GM21423 (cell line): ENCODE measurements around the gene ABHD2.

Experiments used
- ATAC-seq: cut with Tn5 transposase; IDR thresholded peaks from one replicate; pipeline ENCODE4 v1.9.1; 2021; ENCODE audit warnings: mild to moderate bottlenecking, moderate library complexity; ENCODE audit not compliant: unreplicated experiment

Gene ABHD2

GRCh38 chr15:89187301-89187985 is 99.2 kb downstream of the ABHD2 start:
- no peak for ATAC-seq

DNA sequence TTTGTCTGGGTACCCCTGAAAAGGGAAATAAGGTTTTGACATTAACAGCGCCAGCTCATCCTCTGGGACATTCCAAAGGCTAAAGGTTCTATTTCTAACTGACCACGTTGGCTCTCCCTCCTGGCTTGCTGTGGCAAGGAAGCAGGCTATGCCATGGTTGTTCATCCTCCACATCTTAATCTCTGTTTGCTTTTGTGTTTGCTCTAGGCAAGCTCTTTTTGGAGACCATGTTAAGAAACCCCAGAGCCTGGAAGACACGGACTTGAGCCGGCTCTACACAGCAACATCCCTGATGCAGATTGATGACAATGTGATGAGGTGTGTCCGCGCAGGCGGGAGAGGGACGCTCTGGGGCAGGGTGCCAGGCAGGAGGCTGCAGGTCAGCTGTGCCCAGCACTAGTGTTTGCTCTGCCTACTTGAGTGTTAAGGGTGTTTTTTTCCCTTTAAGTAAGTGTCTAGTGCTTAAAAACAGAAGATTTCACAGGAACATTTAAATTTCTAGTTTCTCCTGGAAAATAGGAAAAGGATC is 99.8 kb downstream of the ABHD2 start:
- no peak for ATAC-seq

DNA sequence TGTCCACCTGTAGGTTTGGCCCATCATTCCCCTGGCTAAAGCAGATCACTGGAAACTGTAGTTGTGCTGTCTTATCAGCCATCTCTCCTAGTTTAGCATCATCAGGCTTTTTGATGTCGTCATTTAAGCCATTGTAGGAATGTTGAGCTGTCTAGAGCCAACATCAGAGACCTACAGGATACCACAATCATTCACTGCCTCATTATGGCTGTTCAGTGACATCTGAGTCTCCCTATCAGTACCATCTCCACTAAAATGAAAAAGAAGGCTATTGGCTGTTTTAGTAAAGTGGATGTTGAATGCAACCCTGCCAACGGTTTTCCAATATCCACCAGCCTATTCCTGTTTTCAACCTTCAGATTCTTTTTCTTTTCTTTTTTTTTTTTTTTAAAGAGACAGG is 103.9 kb downstream of the ABHD2 start:
- no peak for ATAC-seq

DNA sequence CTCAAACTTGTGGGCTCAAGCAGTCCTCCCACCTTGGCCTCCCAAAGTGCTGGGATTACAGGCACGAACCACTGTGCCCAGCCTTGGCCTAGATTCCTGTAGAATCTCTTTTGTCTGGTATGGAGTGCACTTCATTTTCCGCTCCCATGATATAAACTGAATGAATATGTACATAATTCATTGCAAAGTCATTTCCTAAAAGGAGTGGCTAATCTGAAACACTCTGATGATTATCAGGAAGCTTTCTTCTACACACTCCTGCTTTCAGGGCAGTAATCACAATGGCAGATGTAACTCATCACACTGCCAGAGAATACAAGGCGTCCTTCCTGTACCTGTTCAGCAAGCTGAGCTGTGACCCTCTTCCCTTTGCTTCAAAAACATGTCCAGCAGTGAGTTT is 104.5 kb downstream of the ABHD2 start:
- no peak for ATAC-seq

- ATAC-seq, result no peak
These were observed 106.4 kb downstream of the ABHD2 start for GRCh38 chr15:89194608-89195007.

GRCh38 chr15:89195836-89196235 is 107.6 kb downstream of the ABHD2 start:
- ATAC-seq, result no peak

- ATAC-seq, result no peak
These were observed 108.0 kb downstream of the ABHD2 start for GRCh38 chr15:89196241-89196640.

GRCh38 chr15:89196994-89197393 is 108.7 kb downstream of the ABHD2 start:
- no peak for ATAC-seq

DNA sequence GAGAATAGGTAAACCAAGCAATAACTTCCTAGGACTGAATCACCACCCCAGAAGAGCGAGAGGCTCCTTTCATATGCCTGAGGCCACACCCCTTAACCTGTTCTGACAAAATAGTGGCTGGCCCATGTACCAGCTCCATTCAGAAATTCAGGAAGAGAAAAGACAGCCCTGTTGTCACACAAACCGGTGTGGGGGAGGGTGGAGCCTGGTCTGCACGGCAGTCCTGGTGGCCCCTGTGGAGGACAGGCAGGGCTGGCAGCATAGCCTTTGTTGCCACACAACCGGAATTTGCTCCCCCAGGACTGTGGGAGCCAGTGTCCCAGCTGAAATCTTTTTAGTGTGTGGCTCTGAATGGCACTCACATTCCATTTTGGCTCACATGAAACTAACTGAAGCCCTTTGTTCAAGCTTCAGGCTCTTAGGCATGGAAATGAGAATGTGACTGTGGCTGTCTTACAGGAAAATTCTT is 109.3 kb downstream of the ABHD2 start:
- ATAC-seq, result no peak

DNA sequence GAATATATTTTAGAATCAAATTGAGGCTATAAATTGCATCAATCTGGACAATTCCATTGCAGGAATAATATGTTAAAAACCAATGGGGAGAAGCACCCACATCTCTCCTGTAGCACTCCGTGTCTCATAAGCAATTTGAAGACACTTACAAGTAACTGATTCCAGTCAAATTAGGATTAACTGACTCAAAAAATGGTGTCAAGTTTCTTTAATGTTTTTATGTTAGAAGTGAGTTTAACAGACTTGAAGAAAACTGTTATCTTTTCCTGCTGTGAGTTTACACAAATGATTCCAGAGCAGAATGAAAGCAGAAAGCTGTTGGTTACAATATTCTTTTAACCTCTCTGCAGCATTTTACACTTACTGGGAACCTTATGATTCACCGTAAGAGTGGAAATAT is 109.9 kb downstream of the ABHD2 start:
- ATAC-seq, result no peak

DNA sequence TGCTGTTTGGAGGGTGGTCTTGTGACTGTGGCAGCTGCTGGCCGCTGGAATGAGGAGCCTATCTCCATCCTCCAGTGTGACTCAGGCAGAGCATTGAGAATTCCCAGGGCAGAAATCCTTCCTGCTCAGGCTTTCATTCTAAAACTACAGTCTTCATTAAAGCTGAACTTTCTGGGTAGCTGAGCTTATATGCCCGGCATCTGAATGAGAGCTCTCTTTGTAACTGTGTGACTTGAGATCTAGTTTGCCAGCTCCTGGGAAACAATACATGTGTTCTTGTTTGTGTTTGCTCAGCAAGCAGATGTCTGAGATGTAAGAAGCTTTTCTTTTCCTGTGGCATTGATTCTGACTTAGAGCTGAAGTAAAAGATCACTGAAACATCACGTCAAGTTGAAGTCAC is 110.7 kb downstream of the ABHD2 start:
- ATAC-seq, result no peak

- no peak for ATAC-seq
These were observed 111.5 kb downstream of the ABHD2 start for GRCh38 chr15:89199746-89200145.

DNA sequence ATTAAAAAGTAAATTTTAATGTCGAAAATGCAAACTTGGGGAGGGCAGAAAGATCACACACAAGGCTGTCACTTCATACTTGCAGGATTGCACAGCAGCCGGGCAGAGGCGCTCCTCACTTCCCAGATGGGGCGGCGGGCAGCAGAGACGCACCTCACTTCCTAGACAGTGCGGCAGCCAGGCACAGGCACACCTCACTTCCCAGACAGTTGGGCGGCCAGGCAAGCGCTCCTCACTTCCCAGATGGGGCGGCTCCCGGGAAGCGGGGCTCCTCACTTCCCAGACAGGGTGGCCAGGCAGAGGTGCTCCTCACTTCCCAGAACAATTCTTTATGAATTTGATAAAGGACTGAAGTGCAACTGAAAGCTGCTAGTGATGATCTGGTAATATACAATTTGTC is 111.9 kb downstream of the ABHD2 start:
- ATAC-seq, result no peak

- no peak for ATAC-seq
These were observed 113.3 kb downstream of the ABHD2 start for GRCh38 chr15:89201465-89202005.

- ATAC-seq, result no peak
These were observed 115.5 kb downstream of the ABHD2 start for GRCh38 chr15:89203705-89204273.

DNA sequence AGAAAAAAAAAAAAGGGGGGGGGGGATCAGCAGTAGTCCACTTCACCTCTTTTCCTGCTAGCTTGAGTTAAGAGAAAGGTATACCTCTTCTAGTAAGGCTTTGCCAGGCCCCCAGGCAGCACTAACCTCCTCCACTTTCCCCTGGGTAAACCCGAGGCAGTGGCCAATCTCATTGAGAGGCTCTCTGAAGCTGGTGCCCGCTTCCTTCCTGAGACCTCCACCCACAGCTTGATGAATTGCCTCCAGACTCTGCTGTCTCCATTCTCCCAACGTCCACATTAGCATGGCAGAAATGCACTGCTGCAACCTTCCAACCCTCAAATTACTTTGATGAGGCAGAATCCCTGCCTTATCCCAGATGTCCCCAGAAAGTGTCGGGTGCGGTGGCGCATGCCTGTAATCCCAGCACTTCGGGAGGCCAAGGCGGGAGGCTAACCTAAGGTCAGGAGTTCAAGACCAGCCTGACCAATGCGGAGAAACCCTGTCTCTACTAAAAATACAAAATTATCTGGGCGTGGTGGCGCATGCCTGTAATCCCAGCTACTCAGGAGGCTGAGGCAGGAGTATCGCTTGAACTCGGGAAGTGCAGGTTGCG is 117.8 kb downstream of the ABHD2 start:
- ATAC-seq, result no peak

- peak; percentile 79 for ATAC-seq
These were observed 118.7 kb downstream of the ABHD2 start for GRCh38 chr15:89206908-89207331.

DNA sequence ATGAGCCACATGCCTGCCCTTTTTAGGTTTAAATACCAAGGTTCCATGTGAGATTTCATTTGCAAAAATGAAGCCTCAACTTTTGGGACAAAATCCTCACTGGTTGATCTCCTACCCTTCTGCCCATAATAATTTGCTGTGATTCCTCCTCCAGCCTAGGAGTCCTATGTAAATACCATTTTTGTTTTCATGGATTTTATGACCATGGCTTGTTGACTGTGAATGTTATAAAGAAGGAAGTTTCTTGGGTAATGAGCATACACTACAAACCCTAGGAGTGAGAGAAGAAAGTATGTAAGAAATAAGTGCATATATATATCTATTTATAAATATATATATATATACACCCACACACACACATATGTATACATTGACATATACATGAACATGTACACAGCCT is 120.0 kb downstream of the ABHD2 start:
- ATAC-seq, result no peak

DNA sequence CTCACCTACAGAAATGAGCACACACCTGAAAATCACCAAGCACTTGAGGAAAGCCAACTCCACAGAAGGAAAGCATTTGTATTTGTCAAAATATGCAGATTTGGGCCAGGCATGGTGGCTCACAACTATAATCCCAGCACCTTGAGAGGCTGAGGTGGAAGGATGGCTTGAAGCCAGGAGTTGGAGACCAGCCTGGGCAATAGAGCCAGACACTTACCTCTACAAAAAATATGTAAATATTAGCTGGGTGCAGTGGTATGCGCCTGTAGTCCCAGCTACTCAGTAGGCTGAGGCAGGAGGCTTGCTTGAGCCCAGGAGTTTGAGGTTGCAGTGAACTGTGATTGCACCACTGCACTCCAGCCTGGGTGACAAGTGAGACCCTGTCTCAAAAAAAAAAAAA is 120.8 kb downstream of the ABHD2 start:
- no peak for ATAC-seq

GRCh38 chr15:89211678-89212170 is 123.5 kb downstream of the ABHD2 start:
- no peak for ATAC-seq

DNA sequence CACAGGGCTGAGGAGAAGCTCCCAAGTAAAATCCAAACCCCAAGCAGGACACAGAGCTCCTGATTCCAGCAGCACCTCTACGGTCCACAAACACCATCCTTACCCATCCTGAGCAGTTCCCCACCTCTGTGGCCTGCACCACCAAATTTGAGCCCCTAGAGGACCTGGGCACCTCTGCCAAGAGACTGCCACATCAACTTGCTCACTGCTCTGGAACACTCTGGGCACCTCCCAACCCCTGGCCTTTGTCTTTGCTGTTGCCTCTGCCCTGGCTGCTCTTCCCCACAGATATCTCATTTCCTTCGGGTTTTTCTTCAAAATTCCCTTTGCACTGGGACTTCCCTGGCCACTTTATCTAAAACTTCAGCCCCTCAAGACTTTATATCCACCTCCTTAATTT is 127.4 kb downstream of the ABHD2 start:
- no peak for ATAC-seq

DNA sequence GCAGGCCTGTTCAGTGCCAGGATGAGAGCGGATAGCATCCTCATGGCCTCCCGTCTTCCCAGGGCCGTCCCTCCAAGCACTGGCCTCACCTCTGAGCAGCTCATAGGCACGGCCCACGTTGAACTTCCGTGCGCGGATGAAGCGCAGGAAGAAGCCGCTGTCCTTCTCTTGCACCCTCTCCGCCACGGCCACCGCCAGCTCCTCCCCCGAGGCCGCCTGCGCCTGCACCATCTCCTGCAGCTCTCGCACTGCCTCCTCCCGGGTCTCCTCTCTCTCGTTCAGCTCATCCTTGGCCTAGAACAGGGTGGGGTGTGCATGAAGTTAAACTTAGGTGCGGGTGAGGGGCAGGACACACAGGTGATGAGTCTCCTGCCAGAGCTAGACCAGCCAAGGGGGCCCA is 128.8 kb downstream of the ABHD2 start:
- no peak for ATAC-seq
